Fibroblast of skin of abdomen (primary cell): Measurements from ENCODE around the gene FDX1.

Source experiments
- DNase-seq: peaks from one replicate; pipeline ENCODE4 v3.0.0-alpha.2; 2013

FDX1 gene

DNA sequence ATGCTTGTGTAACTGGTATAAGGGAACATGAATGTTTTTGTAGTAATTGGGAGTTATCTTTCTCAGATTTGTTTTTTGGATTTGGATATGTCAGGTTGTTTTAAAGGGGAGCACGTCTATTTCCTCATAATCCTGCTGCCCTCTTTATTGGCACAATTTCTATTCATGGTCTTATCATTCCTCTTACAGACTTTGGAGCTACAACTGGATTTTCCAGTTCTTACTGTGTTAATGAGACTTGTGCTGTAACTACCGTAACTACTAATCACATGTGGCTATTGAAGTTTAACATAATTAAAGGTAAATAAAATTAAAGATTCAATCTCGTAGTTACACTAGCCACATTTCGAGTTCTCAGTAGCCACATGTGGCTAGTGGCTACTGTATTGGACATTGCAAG, 1.9 kb downstream of the FDX1 start:
- DNase-seq: no peak

DNA sequence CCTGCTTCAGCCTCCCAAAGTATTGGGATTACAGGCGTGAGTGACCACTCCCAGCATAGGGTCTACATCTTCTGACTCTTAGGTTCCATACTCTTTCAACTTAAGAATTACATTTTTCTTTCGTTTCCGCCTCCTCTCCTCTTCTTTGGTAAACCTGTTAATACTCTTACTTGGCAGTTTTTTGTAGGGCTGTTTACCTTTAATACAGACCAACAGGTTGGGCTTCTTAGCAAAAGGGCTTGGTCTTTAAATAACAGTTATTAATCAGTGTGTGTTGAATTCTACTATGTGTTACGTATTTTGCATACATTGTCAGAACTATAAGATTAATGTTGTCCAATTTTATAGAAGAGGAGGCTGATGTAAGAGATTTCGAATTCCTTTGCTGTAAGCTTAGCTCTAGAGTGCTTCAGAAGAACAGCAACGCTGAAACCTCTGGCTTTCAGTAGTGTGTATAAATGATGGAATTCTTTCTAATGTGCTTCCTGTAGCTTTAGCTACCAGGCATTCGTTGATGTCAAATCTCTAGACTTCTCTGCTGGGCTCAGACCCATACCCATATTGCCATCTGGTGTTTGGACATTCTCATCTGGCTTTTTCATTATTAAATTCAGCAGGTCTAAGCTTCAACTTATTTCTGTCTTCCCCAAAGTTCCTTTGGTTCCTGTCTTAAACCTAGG, 3.1 kb downstream of the FDX1 start:
- DNase-seq: peak; percentile 46

DNA sequence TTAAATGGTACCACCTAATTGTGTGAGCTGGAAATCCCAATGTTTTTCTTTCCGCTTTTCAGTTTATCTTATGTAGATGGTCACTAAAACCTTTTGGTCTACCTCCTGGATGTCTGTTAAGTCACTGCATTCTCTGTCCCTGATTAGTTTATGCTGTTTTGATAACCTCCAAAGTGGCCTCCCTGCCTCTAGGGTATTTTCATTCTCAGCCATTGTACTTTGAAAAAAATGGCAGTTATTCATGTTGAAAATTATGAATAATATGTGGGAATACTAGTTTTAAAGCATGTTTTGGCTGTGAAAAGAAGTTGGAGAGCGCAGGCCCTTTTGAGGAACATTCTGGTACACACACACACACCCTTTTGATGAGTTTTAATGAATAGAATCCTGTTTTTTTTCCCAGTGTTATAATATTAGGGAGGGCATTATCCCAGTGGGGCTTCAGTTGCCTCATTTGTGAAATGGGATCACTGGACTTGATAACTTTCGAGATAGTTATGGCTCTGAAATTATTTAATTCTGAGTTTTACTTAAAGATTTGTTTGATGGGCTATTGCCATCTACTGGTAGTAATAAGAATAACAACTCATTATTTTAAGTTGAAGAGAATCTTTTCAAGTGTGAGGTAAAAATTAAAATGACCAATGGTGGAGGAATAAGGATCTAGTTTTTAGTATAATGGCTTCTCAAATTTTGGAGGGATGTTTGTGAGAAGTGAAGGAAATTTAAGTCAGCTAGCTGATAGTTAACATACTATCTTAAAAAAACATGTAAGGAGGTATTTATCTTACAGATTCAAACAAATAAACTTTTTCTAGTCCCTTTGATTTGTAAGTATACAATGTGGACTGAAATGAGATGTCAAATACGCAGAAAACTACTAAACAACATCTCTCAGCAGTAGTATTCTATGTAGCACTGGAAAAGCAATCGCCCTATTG, 3.9 kb downstream of the FDX1 start:
- no peak for DNase-seq

DNA sequence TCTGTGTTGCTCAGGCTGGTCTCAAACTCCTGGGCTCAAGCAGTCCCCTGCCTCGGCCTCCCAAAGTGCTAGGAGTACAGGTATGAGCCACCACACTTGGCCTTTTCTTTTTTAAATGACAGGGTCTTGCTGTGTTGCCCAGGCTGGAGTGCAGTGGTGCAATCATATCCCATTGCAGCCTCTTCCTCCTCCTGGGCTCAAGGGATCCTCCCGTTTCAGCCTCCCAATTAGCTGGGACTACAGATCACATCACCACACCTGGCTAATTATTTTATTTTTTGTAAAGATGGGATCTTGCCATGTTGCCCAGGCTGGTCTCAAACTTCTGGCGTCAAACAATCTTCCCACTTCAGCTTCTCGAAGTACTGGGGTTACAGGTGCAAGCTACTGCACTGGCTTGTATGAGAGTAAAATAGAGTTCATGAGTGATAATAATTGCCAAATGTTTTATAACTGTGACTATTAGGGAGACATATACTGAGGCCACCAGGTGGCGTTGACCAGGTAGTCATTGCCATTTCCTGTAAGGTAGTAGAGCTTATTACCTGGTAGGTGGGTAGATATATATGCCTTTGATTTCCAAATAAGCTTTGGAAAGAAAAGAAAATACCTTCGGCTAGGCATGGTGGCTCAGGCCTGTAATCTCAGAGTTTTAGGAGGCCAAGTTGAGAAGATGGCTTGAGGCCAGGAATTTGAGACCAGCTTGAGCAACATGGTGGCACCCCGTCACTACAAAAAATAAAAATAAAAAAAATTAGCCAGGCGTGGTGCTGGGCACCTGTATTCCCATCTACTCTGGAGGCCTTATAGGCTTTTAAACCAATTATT, 5.4 kb downstream of the FDX1 start:
- DNase-seq: no peak

DNA sequence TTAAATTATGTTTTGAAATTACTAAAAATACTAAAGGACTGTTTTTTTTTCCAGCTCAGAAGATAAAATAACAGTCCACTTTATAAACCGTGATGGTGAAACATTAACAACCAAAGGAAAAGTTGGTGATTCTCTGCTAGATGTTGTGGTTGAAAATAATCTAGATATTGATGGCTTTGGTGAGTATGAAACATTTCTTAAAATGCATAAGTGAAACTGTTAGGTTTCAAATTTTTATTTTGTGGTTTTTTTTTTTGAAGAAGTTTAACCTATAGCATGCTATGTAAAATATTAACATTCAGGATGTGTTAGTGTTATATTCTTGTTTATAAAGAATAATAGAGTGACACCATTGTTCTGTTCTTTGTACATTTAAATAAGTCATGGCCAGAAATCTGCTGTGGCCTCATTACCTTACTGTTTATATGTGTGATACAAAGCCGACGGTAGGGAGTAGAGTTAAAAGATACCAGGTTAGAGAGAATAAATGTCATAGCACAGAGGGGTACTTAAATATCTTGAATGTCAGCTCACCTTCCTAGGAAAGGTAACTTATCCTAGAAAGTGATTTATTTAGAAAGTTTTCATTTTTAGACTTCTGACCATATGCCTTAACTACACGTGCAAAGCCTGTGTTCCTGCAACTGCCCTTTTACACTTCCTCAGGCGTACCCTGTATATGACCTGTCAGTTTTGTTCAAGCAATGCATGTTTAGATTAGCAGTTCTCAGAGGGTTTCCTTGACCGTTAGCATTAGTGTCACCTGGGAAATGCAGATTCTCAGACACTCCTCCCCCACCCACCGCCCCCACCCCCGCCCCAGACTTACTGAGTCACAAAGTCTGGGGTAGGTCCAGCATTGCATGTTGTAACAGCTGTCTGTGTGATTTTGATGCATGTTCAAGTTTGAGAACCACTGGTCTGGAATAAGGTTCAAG, 6.3 kb downstream of the FDX1 start:
- no peak for DNase-seq

DNA sequence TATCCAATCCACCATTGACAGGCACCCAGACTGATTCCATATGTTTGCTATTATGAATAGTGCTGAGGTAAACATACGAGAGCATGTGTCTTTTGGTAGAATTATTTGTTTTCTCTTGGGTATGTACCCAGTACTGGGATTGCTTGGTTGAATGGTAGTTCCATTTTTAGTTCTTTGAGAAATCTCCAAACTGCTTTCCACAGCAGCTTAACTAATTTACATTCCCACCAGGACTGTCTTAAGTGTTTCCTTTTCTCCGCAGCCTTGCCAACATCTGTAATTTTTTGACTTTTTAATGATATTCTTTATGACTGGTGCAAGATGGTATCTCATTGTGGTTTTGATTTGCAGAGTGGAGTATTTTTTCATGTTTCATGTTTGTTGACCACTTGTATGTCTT, 8.3 kb downstream of the FDX1 start:
- DNase-seq: no peak

DNA sequence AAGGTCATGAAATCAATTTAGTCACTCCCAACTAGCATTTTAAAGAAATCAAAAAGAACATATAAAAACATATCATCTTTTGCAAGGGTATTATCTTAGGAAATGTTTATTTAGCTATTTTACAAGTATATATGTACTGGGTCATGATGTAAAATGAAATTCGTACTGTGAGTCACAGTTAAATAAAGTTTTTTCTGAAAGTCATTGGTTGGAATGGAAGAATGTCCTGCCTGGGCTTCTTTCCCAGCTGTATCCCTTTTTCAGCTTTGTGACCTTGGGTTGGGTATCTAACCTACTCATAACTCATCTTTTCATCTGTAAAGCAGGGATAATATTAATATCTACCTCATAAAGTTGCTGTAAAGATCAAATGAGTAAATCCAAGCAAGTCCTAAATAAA, 15.7 kb downstream of the FDX1 start:
- no peak for DNase-seq

DNA sequence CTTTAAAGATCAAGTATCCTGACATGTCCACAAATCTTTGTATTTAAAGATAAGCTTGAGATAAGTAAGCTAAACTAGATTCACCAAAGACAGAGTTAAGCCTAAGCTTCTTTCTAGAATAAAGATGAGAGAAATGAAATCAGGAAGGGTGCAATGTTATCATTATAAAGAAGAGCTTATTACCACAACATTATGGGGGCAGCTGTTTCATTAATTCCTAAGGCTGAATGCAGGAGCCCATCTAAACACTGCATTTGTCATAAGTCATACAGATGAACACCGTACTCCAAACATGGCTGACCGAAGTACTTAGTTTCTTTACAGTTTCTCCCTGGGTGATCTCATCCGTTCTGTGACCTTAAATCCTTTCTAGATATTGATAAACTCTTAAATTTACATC, 16.3 kb downstream of the FDX1 start:
- no peak for DNase-seq

DNA sequence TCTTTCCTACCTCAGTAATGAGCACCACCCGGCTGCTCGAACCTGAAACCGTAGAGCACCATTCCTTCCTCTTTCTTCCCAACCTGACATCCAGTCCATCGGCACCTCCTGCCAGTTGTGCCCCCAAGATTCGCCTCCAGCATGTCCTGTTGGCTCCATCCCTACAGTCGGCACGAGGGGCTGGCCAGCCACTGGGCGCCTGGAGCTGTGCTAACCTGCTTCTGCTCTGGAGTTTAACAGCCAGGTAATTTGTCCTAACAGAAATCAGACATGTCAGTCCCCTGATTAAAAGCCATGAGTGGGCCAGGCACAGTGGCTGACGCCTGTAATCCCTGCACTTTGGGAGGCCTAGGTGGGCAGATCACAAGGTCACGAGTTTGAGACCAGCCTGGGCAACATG, 16.8 kb downstream of the FDX1 start:
- no peak for DNase-seq

DNA sequence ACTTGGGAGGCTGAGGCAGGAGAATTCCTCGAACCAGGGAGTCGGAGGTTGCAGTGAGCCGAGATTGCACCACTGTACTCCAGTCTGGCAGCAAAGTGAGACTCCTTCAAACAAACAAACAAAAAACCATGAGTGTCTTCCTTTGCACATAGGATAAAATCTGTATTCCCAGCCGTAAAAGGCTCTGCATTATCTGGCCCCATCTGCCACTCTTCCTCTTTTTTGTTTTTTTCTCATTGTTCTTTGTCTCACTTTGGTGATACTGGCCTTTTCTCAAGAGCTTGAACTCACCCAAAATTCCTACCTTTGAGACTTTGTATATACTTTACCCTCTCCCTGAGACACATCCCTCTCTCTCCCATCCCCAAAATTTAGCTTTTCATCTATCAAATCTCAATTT, 17.6 kb downstream of the FDX1 start:
- DNase-seq: no peak

DNA sequence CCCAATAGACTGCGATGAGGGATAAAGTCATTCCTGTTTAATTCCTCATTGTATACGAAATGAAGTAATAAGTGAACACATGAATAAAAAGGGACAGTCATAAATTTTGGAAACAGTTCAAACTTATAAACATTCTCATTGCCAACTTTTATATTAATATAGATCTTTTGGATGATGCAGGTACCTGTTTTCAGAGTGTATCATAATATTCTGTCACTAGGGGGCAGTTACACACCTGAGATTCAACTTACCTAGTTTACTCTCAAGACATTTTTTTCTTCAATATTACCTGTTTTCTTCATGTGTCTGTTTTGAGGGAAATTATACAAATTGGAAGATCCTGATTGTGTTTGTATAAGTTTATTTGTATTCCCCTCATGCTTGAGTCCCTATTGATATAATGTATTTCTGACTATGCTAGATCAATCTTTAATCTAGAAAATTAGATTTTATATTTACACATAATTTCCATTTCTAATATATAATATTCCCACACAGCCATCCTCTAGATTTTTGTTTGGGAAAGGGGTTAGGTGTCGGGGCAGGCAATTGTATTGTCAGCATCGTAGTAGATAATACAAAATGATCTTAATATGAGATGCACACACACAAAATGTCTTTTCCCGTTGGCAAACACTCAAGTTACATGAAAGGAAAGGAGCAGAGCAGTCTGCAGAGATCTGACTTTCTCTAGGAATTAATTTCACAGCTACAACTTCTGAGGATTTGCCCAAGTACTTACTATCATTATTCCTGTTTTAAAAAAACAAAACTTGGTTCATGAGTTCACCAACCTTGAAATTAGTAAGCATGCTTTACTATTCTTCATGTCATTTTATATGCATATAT, 18.4 kb downstream of the FDX1 start:
- no peak for DNase-seq

DNA sequence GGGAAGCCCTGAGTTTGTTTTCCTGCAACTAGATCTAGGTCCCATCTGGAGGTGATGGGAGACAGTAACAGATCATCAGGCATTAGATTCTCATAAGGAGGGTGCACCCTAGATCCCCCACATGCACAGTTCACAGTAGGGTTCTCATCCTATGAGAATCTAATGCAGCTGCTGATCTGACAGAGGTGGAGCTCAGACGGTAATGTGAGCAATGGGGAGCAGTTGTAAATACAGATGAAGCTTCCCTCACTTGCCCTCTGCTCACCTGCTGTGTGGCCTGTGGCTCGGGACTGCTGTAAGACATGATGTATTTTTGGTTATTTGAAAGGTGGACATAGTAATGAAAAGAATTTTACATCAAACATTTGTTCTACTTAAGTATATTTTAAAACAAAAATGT, 20.5 kb downstream of the FDX1 start:
- no peak for DNase-seq

DNA sequence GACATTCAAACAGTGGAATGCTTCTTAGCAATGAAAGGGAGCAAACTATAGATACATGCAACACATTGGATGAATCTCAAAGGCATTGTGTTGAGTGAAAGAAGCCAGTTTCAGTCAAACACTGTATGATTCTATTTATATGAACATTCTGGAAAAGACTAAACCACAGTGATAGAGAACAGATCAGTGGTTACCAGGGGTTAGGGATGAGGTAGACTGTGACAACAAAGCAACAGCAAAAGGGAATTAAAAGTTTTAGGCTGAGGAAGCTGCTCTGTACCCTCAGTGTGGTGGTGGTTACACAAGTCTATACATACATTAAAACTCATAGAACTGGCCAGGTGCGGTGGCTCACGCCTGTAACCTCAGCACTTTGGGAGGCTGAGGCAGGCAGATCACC, 23.0 kb downstream of the FDX1 start:
- no peak for DNase-seq

DNA sequence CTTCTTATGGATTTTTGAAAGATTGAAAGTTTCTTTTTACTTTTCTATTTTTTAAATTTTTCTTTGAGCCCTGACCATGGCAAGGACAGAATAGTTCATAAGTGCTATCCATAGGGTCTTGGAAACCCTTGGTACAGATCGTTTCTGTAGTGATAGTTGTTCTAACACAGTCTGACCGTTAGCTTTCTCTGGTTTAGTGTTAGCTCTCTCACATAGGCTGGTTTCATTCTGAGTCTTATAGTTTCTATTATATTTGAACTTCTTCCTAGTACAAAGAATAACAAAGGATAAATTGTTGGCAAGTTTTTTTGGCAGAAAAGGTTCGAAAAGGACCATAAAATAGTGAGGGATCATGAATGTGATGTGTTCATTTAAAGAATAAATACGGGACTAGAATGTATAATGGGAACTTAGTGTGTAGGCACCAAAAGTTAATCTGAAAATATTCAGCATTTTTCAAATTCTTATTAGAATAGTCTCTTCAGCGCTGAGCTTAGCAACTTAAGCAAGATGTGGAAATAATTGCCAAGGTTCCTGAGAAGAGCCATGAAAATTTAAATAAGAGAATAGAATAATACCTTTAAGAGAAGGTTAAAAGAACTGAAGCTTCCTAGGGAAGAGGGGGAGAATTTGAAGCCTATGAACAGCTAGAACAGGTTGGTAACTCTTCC, 24.1 kb downstream of the FDX1 start:
- DNase-seq: no peak

DNA sequence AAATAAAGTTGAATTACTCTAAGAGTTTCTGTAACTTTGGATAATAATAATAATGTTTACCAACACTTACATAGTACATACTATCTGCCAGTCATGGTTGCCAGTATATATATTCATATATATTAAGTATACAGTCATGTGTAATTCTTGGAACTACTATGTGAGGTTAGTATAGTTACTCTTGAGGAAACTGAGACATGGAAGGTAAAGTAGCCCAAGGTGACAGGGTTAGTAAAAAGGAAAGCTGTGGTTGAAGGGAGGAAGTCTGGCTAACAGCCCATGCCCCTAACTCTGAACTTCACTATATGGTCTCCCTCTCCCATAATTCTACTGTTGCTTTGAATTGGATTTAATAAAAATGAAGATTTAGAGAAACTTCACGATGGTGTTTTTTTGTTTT, 24.9 kb downstream of the FDX1 start:
- no peak for DNase-seq

DNA sequence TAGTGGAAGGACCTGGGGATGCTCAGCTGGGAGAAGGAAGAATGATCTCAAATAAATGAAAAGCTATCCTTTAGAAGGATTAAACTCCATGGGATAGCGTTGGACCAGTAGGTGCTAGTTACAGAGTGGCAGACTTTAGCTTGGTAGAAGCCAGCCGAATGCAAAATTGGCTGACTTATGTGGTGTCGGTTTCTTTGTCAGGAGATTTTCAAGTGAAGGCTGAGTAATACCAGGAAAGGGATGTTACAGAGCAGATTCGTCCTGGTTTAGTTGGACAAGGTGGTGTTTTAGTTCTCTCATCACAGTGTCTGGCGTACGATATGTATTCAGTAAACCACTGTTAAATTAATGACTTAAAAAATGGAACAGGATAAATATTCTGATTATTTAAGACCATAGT, 26.0 kb downstream of the FDX1 start:
- no peak for DNase-seq

DNA sequence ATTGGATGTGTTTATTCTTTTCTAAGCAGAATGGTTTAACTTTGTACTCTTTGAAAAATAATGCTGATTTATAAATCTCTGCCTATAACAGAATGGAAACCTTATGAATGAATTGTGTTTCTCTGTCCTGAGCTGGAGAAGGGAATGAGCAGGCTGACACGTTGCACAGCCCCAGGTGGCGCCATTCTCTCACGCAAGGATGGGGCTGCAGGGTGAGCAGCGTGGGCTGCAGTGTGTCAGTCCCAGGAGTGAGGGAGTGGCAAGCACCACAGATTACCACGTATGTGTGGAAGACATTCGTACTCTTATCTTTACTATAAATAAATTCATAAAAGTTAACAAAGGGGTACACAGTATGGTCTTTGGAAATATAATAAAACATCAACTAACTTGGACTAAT, 33.4 kb downstream of the FDX1 start:
- DNase-seq: peak; percentile 56

DNA sequence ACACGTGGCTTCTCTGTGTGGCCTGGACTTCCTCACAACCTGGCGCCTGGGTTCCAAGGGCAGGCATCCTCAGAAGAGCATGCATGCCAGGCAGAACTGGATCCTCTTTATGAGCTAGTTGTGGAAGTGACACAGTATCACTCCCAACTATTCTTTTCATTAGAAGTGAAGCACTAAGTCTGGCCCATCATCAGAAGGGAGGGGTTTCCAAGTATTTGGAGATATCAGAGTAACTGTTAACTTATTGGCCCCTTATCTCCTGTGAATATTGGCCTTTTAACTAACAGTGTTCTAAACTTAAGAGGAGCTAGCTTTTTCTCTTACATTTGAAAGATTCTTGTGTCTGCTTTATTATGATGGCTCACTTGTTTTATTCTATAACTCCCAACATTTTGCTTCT, 35.5 kb downstream of the FDX1 start:
- DNase-seq: no peak

DNA sequence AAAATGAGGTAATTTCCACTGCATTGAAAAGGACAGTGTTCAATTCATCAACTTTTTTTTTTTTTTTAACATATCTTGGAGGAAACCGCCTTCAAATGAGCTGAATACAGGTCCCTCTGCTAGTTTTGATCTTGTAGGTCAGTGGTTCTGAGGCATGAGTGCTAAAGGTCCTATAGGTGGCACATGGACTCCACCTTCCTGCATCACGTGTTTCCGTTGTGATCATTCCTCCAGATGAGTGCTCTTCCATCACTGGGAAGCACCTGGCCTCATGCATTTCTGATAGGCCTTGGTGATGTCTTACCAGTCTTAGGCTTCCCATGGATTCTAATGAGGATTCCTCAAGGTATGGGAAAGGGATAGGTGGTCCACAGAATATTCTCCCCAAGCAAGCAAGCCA, 37.8 kb downstream of the FDX1 start:
- DNase-seq: no peak

DNA sequence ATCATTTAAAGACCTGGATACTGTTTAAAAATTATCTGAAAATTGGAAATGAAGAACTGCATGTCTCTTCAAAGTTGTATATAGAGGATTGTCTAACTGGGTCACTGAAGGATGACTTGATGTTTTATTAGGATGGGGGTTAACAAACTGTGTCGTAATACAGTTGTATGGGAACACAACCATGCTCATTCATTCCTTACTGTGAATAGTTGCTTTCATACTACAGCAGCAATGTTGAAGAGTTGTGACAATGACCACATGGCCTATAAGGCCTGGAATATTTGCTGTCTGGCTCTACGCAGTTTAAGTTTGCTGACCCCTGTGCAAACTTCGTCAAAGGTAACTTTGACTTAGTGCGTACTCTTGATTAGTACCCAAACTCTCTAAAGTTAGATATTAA, 38.4 kb downstream of the FDX1 start:
- DNase-seq: no peak

DNA sequence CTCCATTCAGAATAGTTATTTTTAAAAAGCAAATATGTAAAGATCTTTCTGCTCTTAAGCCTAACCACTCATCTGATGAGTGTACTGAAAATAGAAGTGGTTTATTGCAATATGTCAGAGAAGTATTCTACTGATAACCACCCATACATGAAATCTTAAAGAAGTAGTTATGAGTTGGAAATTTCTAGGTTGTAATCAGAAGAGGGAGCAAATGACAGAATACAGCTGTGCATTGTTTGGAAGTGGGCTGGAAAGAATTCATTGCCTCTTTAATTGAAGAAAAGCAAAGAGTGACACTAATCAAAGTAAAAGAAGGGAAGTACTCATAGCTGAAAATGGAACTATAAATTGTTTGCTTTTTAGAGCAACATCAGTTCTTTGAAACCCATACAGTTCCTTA, 39.4 kb downstream of the FDX1 start:
- DNase-seq: no peak
